Lung (tissue), 12 donors: ENCODE measurements around the gene NAT8L. TPM values are rescaled to one million over a fixed set of nuclear protein-coding genes. Genes with fewer than 3 reads are reported as not detected.

Experiments
- ATAC-seq: fragments of 200-7000 bp; cut with Tn5 transposase; one replicate; pipeline ENCODE4 v1.9.1; 2020; ENCODE audit warnings: moderate number of reproducible peaks; ENCODE audit not compliant: insufficient read depth, low FRiP score
- DNase-seq, 3 donors: peaks; one replicate each; pipeline ENCODE4 v3.0.0-alpha.2; 2013 to 2017
- H3K27ac ChIP-seq, 2 donors: one replicate each; pipeline ENCODE4 v1.5.1; 2013; ENCODE audit warnings: mild to moderate bottlenecking in 2 of 2, moderate library complexity in 2 of 2, control low read depth in 1 of 2, inconsistent platforms in 1 of 2, low read depth in 1 of 2, low read length in 1 of 2
- H3K27me3 ChIP-seq, 3 donors: one replicate each; pipeline ENCODE4 v1.5.1; 2013; ENCODE audit warnings: low read length in 2 of 3; ENCODE audit not compliant: control insufficient read depth in 3 of 3, insufficient read depth in 3 of 3
- H3K36me3 ChIP-seq, 4 donors: one replicate each; pipeline ENCODE4 v1.5.1; 2013; ENCODE audit warnings: low read length in 4 of 4, mild to moderate bottlenecking in 1 of 4, moderate library complexity in 1 of 4; ENCODE audit not compliant: control insufficient read depth in 4 of 4, insufficient read depth in 4 of 4
- H3K4me1 ChIP-seq, 5 donors: one replicate each; pipeline ENCODE4 v1.5.1; 2013; ENCODE audit warnings: low read length in 5 of 5, mild to moderate bottlenecking in 2 of 5, moderate library complexity in 1 of 5; ENCODE audit not compliant: control insufficient read depth in 5 of 5, insufficient read depth in 5 of 5
- H3K4me3 ChIP-seq: one replicate; pipeline ENCODE4 v1.5.1; 2013; ENCODE audit warnings: mild to moderate bottlenecking, control low read depth, moderate library complexity
- H3K9ac ChIP-seq, 2 donors: one replicate each; pipeline ENCODE4 v1.5.1; 2013; ENCODE audit warnings: low read length in 2 of 2, control low read depth in 1 of 2; ENCODE audit not compliant: insufficient read depth in 1 of 2
- H3K9me3 ChIP-seq, 4 donors: one replicate each; pipeline ENCODE4 v1.5.1; 2013; ENCODE audit warnings: low read length in 3 of 4, mild to moderate bottlenecking in 1 of 4, moderate library complexity in 1 of 4; ENCODE audit not compliant: control insufficient read depth in 4 of 4, insufficient read depth in 3 of 4
- WGBS, 2 donors: extraction: QIAGEN DNeasy Blood & Tissue Kit; methylation state at CpG; one replicate each; pipeline ENCODE4 v1.1.7; 2013; 5-methylcytosine and 5-hydroxymethylcytosine counted together
- polyA plus RNA-seq, 2 donors: library from polyadenylated mRNA; stranded (reverse); fragments of 200-250 nt; gene quantifications; one replicate each; pipeline ENCODE4 v1.2.1, GENCODE V29; 2013
- total RNA-seq, 2 donors: library from RNA; depleted of rRNA in 1 of 2; stranded (reverse); fragments of >200 nt in 1 of 2; gene quantifications; one replicate each; pipeline ENCODE4 v1.2.1, GENCODE V29; 2014 to 2021
- TF ChIP-seq, protein P1 (sequence below): IDR thresholded peaks from 2 replicates; pipeline ENCODE4 v1.5.1; 2012; ENCODE audit warnings: mild to moderate bottlenecking; ENCODE audit errors: control extremely low read depth, extremely low read depth
- donor health status: control.
- donor health status: control.
- donor health status: Bipolar disorder and iron deficiency.
- donor health status: healthy.
- donor health status: DM: yes; HTN: yes; CAD: no.

NAT8L gene
- total and polyA plus RNA-seq, 4 donors, result 0.05 to 0.46 (median 0.17) TPM

DNA sequence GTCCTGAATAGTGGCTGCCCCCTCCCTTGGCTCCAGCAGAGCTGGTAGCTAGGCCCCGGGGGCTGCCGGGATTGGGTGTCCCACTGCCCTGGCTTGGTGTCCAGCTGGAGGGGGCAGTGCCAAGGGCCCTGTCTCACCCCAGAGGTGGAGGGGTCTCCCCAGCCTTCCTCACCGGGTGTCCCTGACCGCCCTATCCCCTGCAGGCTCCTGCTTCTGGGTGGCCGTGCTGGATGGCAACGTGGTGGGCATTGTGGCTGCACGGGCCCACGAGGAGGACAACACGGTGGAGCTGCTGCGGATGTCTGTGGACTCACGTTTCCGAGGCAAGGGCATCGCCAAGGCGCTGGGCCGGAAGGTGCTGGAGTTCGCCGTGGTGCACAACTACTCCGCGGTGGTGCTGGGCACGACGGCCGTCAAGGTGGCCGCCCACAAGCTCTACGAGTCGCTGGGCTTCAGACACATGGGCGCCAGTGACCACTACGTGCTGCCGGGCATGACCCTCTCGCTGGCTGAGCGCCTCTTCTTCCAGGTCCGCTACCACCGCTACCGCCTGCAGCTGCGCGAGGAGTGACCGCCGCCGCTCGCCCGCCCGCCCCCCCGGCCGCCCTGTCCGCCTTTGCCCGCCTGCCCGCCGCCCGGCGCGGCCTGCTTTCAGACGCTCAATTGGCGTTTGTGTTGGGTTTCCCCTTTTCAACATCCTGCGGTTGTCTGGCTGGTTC, 4.6 kb downstream of the NAT8L start:
- WGBS, 2 donors, result 95 to 96% methylated on average over 52 to 53 of the region's 53 CpGs
- Histone ChIP-seq H3K4me1 (peaks cover 0 to 5% (median 0%) of the 10 kb centered on the region in 5 donors), H3K9ac (no peak overlapping the region), H3K9me3 (peaks cover 0 to 2% (median 0%) of the 10 kb centered on the region in 4 donors), H3K27ac (no peak overlapping the region), H3K4me3 (no peak overlapping the region), H3K27me3 (peaks cover 0 to 20% (median 7%) of the 10 kb centered on the region in 3 donors), H3K36me3 (no peaks in the 10 kb centered on the region)
- no peak for ATAC-seq
- DNase-seq, result no peak
- TF ChIP-seq, protein P1, sequence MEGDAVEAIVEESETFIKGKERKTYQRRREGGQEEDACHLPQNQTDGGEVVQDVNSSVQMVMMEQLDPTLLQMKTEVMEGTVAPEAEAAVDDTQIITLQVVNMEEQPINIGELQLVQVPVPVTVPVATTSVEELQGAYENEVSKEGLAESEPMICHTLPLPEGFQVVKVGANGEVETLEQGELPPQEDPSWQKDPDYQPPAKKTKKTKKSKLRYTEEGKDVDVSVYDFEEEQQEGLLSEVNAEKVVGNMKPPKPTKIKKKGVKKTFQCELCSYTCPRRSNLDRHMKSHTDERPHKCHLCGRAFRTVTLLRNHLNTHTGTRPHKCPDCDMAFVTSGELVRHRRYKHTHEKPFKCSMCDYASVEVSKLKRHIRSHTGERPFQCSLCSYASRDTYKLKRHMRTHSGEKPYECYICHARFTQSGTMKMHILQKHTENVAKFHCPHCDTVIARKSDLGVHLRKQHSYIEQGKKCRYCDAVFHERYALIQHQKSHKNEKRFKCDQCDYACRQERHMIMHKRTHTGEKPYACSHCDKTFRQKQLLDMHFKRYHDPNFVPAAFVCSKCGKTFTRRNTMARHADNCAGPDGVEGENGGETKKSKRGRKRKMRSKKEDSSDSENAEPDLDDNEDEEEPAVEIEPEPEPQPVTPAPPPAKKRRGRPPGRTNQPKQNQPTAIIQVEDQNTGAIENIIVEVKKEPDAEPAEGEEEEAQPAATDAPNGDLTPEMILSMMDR, result no peak

DNA sequence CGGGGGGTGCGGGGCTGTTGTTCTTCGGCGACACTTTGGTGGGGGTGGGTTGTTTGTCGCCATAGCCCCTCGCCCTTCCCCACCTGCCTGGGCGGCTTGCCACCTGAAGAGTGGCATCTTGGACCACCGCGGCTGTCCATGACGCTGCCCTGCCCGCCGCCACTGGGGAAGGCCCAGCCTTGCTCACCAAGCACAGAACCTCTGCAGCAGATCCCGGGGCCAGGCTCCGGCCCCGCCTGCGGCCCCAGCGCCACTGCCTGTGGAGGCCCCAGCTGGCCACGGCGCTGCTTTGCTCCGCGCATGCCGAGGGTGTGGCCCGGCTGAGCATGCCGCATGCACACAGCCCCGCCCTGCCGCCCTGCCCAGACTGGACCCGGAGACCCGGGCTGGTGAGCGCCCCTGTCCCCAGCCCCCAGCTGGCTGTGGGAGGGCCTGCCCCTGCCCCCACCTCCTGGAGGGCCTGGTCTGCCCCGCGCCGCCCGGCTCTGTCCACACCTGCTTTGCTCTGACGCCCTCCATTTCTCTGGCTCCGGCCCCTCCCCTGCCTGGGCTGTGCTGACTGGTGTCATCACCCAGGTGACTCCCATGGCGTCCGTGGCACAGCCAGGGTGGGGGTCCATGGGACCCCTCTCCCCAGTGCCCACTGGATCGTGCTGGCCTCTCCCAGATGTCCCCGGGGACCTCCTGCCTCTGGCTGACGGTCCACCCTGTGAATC, 5.3 kb downstream of the NAT8L start:
- H3K27me3 ChIP-seq, result peaks cover 0 to 20% (median 7%) of the 10 kb centered on the region in 3 donors
- TF ChIP-seq, protein P1, result no peak
- peaks cover 0 to 2% (median 0%) of the 10 kb centered on the region in 4 donors for H3K9me3 ChIP-seq
- 86 to 95% methylated on average over 34 to 40 of the region's 40 CpGs for WGBS, 2 donors
- ATAC-seq (no peak), DNase-seq (peak in 1 of 3 donors; percentile 4)
- H3K4me1 ChIP-seq, result peaks cover 0 to 5% (median 0%) of the 10 kb centered on the region in 5 donors
- no peak overlapping the region for H3K27ac ChIP-seq
- H3K9ac ChIP-seq, result no peak overlapping the region
- H3K36me3 ChIP-seq, result no peaks in the 10 kb centered on the region
- no peak overlapping the region for H3K4me3 ChIP-seq

DNA sequence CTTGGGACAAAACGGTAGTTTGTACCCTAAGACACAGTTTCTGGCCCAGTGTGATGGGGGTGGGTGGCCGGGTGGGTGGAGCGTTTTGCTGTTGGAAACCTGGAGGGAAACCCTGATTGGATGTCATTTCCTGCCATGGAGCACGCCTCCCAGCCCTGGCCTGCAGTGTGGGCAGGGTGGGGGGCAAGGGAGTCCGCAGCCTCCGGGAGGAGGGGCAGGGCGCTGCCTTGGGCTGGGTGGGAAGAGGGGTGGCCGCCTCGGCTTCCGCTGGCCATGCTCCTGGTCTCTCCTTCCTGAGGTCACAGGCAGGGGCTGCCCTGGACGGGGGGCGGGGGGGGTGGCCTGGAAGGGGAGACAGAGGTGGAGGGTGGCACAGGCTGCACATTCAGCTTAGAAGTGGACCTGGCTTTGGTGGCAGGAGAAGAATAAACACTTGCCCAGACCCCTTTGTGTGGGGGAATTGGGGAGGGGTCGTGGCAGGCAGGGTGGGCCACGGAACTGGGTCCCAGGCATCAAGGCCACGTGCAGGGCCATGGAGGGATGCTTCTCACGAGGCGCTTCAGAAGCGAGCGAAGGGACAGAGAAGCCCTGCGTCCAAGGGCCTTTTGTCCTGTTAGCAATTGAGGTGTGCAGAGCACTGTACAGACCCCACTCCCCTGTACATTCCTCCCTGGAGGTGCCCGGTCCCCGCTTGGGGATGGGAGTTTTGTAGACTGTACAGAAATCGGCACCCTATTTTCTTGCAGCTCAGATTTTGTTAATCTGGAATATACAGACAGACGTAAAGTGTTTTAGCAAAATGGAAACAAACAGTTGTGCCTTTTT, 6.2 kb downstream of the NAT8L start:
- ATAC-seq, result no peak
- Histone ChIP-seq H3K4me3 (no peak overlapping the region), H3K36me3 (no peaks in the 10 kb centered on the region), H3K9ac (no peak overlapping the region), H3K4me1 (peaks cover 0 to 5% (median 0%) of the 10 kb centered on the region in 5 donors), H3K9me3 (peaks cover 0 to 2% (median 0%) of the 10 kb centered on the region in 4 donors), H3K27me3 (peaks cover 0 to 12% (median 7%) of the 10 kb centered on the region in 3 donors), H3K27ac (no peak overlapping the region)
- DNase-seq, result peak in 1 of 3 donors; percentile 12
- TF ChIP-seq, protein P1, result no peak
- WGBS, 2 donors, result 75 to 83% methylated on average over 21 to 24 of the region's 24 CpGs
